Measurements from ENCODE around the gene GTF2H4.

Gene GTF2H4

DNA sequence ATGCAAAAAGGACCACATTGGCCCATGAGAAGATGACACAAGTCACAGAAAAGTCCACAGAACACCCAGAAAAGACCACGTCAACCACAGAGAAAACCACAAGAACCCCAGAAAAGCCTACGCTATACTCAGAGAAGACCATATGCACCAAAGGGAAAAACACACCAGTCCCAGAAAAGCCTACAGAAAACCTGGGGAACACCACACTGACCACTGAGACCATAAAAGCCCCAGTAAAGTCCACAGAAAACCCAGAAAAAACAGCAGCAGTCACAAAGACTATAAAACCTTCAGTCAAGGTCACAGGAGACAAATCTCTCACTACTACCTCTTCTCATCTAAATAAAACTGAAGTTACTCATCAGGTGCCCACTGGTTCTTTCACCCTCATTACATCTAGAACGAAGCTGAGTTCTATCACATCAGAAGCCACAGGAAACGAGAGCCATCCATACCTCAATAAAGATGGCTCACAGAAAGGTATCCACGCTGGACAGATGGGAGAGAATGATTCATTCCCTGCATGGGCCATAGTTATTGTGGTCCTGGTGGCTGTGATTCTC, 44.0 kb downstream of the GTF2H4 start:
- no peak for DNase-seq (ENCODE audit: low read depth in 2 of 3, low spot score in 1 of 3)

DNA sequence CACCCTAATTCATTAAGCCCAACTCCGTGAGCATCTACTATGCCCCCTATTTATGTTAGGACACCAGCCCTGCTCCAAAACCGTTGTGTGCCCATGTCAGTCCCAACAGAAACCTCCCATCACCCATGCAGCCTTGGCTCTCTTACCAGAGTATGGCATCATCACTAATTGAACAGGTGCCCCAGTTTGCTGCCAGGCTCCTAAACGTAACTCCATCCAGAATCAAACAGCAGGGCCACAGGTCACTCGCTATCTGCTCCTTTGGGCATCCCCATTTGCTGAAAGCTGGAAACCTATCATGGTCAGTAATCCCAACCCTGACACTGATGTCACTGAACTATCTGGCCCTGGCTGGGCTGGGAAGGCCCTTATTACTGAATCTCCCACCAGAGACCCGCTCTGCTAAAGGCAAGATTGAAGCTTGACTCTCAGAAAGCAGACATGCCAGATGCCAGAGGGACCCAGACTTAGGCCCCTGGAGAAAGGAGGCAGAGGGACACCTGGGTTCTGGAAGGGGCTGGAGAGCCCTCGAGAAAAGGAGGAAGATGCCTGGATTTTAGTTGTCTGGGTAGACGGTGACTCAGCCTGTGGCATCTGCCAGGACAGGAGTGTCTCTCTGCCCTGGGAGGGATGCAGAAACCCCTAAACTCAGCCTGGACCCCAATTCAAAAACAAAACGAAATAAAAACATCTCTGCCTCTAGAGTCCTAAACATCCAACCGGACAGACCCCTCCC, 46.8 kb downstream of the GTF2H4 start:
- no peak for DNase-seq (ENCODE audit: low read depth in 2 of 3, low spot score in 1 of 3)

DNA sequence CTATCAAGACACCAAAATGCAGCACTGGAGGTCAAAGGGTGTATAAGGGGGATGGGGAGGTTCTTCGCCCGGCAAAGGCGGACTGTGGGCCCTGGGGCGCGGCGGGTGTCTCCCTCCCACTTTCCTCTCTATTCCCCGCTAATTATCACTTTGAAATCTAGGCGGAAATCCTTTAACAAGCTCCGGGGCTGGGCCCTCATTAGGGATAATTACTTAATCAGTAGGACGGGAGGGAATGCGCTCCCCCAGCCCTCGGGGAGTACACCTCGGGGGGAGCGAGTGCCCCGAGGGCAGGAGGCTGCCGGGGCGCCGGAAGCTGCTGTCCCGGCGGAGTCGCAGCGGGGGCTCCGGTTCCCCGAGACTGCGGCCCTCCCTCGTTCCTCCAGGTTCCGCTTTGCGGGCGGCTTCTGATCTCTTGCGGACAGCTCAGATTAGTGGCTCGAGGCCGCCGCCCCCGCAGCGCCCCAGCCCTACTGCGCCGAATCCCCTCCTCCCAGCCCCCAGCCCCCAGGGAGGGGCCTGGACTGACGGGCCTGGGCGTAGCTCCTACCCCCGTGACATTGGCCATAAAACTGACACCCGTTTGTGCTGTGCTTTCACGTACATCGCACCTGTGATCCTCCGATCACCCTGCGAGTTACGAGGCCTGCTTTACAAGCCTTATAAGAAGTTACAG, 47.5 kb downstream of the GTF2H4 start:
- DNase-seq (ENCODE audit: low read depth in 2 of 3, low spot score in 1 of 3), result peak; percentile 56 to 80 (median 65)

DNA sequence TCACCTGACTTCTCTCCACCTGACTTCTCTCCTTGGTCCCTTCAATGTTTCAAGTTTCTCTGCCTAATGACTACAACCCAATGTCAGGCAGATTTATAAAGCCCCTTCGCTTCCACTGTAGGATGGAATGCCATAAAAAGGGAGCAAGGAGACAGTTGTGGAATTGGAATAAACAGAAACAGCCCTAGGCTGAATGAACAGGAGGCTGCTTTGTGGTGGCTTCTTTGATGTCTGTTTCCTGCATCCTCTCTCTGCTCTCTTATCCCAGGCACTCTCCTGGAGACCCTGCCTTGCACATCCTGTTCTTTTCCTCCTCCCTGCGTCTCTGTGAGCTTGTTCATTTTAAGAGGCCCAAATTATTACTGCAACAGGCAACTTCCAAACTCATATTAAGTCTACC, 49.7 kb downstream of the GTF2H4 start:
- DNase-seq (ENCODE audit: low read depth in 2 of 3, low spot score in 1 of 3), result no peak

DNA sequence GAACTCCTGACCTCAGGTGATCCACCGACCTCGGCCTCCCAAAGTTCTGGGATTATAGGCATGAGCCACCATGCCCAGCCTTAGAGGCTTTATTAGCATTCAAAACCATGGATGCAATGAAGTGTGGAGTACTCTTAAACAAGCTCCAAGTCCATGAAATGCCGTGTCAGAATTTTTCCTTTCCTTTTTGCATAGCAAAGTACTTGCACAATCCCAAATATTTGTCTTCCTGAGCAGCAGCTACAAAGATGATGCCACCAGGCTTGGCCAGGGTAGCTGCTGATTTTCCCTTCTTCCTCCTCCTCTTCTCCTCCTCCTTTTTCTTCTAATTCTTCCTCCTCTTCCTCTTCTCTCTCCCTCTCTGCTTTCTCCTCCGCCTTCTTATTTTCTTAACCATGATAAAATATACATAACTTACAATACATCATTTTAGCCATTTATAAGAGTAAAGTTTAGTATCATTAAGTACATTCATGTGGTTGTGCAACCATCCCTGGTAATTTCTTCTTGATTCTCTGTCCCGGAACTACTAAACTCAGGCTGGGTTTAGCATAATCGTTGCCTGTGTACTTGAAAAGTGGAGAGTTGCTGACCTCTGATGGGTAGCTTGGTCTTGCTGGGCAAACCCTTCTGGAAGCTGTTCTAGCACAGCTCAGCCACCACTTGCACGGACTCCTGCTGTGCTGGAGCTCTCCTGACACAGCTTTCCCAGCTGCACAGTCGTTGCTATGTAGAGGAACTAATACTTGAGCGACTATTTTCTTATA, 53.1 kb downstream of the GTF2H4 start:
- no peak for DNase-seq (ENCODE audit: low read depth in 2 of 3, low spot score in 1 of 3)

DNA sequence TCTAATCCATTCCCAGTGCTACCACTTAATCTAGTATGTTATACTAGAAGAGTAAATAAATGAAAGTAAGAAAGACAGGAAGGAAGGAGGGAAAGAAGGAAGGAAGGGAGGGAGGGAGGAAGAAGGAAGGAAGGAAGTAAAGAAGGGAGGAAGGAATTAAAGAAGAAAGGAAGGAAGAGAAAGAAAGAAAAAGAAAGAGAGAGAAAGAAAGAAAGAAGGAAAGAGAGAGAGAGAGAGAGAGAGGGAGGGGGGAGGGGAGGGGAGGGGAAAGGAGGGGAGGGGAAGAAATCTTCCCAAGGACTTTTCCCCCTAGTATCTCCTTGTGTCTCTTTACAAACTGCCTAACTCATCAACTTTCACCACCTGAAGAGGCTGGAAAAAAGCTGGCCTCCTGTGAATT, 54.7 kb downstream of the GTF2H4 start:
- no peak for DNase-seq (ENCODE audit: low read depth in 2 of 3, low spot score in 1 of 3)

DNA sequence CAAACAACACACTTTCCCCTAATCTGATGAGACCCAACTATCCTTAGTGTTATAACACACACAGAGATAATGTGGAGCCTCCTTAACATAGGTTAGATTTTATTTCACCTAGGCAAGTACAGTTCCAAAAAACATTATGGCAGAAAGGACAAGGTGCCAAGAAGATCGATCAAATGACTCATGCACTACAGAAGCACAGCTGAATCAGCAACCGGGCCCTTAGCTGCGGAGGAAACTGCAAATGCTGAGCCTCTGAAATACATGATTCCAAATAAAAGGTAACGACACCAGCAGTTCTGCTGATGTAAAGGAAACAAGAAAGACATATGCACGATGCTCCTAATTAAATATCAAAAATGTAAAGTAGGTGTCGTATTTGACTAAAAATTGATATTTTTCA, 55.6 kb downstream of the GTF2H4 start:
- no peak for DNase-seq (ENCODE audit: low read depth in 2 of 3, low spot score in 1 of 3)
